ENCODE measurements around the gene EXOC2. TPM values are rescaled to one million over a fixed set of nuclear protein-coding genes. Genes with fewer than 3 reads are reported as not detected.
A peak's percentile ranks its signal among the peaks of the same experiment; 100 is the strongest.

Gene EXOC2
- total RNA-seq, 1 donor from 2014 or later: 39.7 TPM

- DNase-seq (ENCODE audit: low read depth in 2 of 2): no peak
These were observed 152.4 kb downstream of the EXOC2 start for GRCh38 chr6:540490-540889.

GRCh38 chr6:537114-537513 is 155.8 kb downstream of the EXOC2 start:
- DNase-seq (ENCODE audit: low read depth in 2 of 2): no peak

GRCh38 chr6:530425-530824 is 162.5 kb downstream of the EXOC2 start:
- DNase-seq (ENCODE audit: low read depth in 2 of 2): no peak

GRCh38 chr6:528989-529388 is 163.9 kb downstream of the EXOC2 start:
- no peak for DNase-seq (ENCODE audit: low read depth in 2 of 2)

GRCh38 chr6:527989-528673 is 164.8 kb downstream of the EXOC2 start:
- no peak for DNase-seq (ENCODE audit: low read depth in 2 of 2)

GRCh38 chr6:524803-525202 is 168.1 kb downstream of the EXOC2 start:
- no peak for DNase-seq (ENCODE audit: low read depth in 2 of 2)

GRCh38 chr6:520820-521219 is 172.1 kb downstream of the EXOC2 start:
- no peak for DNase-seq (ENCODE audit: low read depth in 2 of 2)

- no peak for DNase-seq (ENCODE audit: low read depth in 2 of 2)
These were observed 174.7 kb downstream of the EXOC2 start for GRCh38 chr6:518218-518617.

- no peak for DNase-seq (ENCODE audit: low read depth in 2 of 2)
These were observed 176.7 kb downstream of the EXOC2 start for GRCh38 chr6:516213-516612.

- no peak for DNase-seq (ENCODE audit: low read depth in 2 of 2)
These were observed 177.7 kb downstream of the EXOC2 start for GRCh38 chr6:515267-515666.

- DNase-seq (ENCODE audit: low read depth in 2 of 2): no peak
These were observed 178.5 kb downstream of the EXOC2 start for GRCh38 chr6:514396-514978.

GRCh38 chr6:513961-514360 is 179.0 kb downstream of the EXOC2 start:
- no peak for DNase-seq (ENCODE audit: low read depth in 2 of 2)

GRCh38 chr6:513058-513457 is 179.9 kb downstream of the EXOC2 start:
- no peak for DNase-seq (ENCODE audit: low read depth in 2 of 2)

GRCh38 chr6:511488-512137 is 181.3 kb downstream of the EXOC2 start:
- no peak for DNase-seq (ENCODE audit: low read depth in 2 of 2)

GRCh38 chr6:509676-510075 is 183.3 kb downstream of the EXOC2 start:
- DNase-seq (ENCODE audit: low read depth in 2 of 2): peak in 1 of 2 donors; percentile 45

- DNase-seq (ENCODE audit: low read depth in 2 of 2): no peak
These were observed 184.3 kb downstream of the EXOC2 start for GRCh38 chr6:508614-509013.

- DNase-seq (ENCODE audit: low read depth in 2 of 2): no peak
These were observed 184.9 kb downstream of the EXOC2 start for GRCh38 chr6:508006-508405.

- DNase-seq (ENCODE audit: low read depth in 2 of 2): no peak
These were observed 185.9 kb downstream of the EXOC2 start for GRCh38 chr6:506920-507622.

GRCh38 chr6:506508-506907 is 186.4 kb downstream of the EXOC2 start:
- peak in 1 of 2 donors; percentile 14 for DNase-seq (ENCODE audit: low read depth in 2 of 2)

- DNase-seq (ENCODE audit: low read depth in 2 of 2): no peak
These were observed 187.6 kb downstream of the EXOC2 start for GRCh38 chr6:505374-505773.

- DNase-seq (ENCODE audit: low read depth in 2 of 2): no peak
These were observed 188.4 kb downstream of the EXOC2 start for GRCh38 chr6:504446-504980.

Data from lung microvascular endothelial cell (primary cell).